ENCODE results near the gene ACTR1B.

GRCh38 chr2:97654791-97655190 is 9.1 kb downstream of the ACTR1B start:
- TF ChIP-seq, protein P1, sequence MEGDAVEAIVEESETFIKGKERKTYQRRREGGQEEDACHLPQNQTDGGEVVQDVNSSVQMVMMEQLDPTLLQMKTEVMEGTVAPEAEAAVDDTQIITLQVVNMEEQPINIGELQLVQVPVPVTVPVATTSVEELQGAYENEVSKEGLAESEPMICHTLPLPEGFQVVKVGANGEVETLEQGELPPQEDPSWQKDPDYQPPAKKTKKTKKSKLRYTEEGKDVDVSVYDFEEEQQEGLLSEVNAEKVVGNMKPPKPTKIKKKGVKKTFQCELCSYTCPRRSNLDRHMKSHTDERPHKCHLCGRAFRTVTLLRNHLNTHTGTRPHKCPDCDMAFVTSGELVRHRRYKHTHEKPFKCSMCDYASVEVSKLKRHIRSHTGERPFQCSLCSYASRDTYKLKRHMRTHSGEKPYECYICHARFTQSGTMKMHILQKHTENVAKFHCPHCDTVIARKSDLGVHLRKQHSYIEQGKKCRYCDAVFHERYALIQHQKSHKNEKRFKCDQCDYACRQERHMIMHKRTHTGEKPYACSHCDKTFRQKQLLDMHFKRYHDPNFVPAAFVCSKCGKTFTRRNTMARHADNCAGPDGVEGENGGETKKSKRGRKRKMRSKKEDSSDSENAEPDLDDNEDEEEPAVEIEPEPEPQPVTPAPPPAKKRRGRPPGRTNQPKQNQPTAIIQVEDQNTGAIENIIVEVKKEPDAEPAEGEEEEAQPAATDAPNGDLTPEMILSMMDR (IDR thresholded peaks at IDR 0.05; ENCODE audit: low read length) = no peak
- TF ChIP-seq EZH2 (IDR thresholded peaks at IDR 0.05; ENCODE audit: borderline replicate concordance, low read length) = no peak
